DOHH2 (cell line): ENCODE data around the gene DOCK11.

ENCODE experiments used
- EZH2phosphoT487 ChIP-seq: fragments of 200-600 bp; sonication (generic); IDR thresholded peaks from 2 replicates; pipeline ENCODE4 v1.6.1; 2017; ENCODE audit warnings: borderline replicate concordance, mild to moderate bottlenecking, antibody characterized with exemption, low read length, moderate library complexity, mixed read lengths
- TF ChIP-seq, protein P1 (sequence below): fragments of 200-600 bp; sonication (generic); IDR thresholded peaks from one replicate; pipeline ENCODE4 v1.5.1; 2014; ENCODE audit warnings: antibody characterized with exemption, mild to moderate bottlenecking, low read depth, low read length; ENCODE audit not compliant: poor library complexity, severe bottlenecking

DNA sequence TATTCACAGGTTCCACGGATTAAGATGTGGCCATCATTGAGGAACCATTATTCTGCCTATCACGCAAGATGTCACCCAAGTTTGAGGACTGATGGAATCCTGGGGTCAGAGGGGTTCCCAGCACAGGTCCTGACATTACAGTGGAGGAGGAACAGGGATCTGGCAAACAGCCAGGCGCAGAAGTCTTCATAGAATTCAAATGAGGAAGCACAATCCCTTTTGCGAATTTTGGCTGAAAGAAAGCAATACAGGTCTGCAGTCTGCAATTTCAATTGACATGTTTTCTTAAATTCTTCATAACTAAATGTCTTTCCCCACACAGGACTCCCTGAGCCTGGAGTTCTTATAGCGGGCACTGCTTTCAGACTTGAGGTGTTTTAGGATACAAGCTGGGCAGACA lies 14.5 kb downstream of the DOCK11 start:
- TF ChIP-seq, protein P1, sequence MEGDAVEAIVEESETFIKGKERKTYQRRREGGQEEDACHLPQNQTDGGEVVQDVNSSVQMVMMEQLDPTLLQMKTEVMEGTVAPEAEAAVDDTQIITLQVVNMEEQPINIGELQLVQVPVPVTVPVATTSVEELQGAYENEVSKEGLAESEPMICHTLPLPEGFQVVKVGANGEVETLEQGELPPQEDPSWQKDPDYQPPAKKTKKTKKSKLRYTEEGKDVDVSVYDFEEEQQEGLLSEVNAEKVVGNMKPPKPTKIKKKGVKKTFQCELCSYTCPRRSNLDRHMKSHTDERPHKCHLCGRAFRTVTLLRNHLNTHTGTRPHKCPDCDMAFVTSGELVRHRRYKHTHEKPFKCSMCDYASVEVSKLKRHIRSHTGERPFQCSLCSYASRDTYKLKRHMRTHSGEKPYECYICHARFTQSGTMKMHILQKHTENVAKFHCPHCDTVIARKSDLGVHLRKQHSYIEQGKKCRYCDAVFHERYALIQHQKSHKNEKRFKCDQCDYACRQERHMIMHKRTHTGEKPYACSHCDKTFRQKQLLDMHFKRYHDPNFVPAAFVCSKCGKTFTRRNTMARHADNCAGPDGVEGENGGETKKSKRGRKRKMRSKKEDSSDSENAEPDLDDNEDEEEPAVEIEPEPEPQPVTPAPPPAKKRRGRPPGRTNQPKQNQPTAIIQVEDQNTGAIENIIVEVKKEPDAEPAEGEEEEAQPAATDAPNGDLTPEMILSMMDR, result no peak
- no peak for TF ChIP-seq EZH2phosphoT487
